ENCODE data around the gene DHX57.

Gene DHX57, protein sequence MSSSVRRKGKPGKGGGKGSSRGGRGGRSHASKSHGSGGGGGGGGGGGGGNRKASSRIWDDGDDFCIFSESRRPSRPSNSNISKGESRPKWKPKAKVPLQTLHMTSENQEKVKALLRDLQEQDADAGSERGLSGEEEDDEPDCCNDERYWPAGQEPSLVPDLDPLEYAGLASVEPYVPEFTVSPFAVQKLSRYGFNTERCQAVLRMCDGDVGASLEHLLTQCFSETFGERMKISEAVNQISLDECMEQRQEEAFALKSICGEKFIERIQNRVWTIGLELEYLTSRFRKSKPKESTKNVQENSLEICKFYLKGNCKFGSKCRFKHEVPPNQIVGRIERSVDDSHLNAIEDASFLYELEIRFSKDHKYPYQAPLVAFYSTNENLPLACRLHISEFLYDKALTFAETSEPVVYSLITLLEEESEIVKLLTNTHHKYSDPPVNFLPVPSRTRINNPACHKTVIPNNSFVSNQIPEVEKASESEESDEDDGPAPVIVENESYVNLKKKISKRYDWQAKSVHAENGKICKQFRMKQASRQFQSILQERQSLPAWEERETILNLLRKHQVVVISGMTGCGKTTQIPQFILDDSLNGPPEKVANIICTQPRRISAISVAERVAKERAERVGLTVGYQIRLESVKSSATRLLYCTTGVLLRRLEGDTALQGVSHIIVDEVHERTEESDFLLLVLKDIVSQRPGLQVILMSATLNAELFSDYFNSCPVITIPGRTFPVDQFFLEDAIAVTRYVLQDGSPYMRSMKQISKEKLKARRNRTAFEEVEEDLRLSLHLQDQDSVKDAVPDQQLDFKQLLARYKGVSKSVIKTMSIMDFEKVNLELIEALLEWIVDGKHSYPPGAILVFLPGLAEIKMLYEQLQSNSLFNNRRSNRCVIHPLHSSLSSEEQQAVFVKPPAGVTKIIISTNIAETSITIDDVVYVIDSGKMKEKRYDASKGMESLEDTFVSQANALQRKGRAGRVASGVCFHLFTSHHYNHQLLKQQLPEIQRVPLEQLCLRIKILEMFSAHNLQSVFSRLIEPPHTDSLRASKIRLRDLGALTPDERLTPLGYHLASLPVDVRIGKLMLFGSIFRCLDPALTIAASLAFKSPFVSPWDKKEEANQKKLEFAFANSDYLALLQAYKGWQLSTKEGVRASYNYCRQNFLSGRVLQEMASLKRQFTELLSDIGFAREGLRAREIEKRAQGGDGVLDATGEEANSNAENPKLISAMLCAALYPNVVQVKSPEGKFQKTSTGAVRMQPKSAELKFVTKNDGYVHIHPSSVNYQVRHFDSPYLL (N-terminal part only)

DNA sequence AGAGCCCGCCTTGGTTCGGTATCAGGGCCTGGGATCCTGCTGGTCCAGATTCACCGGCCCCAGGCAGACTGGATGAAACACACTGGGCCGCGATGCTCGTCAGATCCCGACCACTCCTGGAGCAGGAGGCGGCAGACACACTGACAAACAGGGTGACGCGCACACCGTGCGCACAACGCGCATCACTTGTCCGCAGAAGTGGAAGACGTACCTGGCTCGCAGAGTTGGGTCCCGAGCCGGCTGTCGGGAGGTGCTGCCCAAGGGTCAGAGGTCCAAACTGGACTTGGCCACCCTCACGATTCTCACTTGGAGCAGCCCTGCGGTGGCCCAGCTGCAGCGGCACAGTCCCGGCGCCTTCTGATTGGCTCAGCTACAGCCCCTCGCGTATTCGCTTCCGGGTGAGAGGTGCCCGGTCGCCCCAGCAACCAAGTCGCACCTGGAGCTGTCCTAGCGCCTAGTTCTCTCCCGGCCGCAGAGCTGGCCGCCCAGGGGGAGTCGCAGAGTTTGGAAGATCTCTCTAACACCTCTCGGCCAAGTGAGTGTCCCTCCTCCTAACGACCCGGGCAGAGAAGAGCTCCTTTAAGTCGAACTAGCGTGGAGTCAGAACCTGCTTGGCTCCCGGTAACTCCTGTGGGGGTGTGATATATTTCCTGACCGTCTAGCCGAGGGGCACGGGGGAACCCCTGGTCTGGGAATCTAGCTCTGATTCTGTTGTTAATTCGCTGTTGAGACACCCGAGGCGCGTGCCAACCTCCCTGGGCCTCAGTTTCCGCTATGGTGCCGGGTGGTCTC lies at the start of gene DHX57, which contains the start of gene MORN2:
Gene DHX57 (minus strand): TSS at position 359 of the 792 bp plus-strand sequence. CDS start 7,529 bp downstream, outside the sequence.
Gene MORN2 (plus strand): TSS at position 401 of the 792 bp plus-strand sequence.
- DNase-seq (ENCODE audit: low read depth) = peak; percentile 86

DNA sequence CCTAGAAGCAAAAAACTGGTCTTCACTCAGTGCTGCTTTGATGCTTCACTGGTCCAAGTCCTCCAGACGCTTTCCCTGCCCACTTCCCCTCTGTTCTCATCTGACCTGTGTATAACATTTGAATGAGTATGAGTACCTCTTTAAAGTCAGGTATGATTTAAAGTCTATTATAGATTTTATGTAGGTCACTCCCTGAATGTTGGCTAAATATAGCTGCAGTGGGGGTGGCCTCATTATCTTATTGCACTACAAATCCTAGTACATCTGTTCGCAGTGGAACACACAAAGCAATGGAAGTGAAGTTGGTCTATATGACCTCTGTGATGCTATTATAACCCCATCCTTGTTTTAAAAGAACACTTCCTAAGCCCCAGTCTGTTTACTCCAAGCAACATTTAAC lies 47.2 kb upstream of the DHX57 start:
- no peak for DNase-seq (ENCODE audit: low read depth)

DNA sequence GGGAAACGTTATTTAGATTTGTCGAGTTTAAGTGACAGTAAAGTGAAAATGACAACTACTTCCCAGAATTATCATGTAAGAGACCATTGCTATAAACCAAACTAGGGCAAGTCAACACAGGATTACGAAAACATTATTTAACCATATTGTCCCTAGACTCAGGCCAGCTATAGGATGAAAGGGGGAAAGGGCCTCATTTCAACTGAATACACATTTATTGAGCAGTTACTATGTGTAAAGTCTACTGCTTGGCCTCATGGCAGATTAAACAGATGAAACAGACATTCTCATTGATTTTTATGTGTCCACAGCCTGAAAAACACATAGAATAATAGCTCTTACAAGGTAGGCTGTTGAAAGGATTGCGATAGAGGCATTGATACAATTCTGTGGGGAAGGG lies 46.7 kb upstream of the DHX57 start:
- DNase-seq (ENCODE audit: low read depth) = no peak

DNA sequence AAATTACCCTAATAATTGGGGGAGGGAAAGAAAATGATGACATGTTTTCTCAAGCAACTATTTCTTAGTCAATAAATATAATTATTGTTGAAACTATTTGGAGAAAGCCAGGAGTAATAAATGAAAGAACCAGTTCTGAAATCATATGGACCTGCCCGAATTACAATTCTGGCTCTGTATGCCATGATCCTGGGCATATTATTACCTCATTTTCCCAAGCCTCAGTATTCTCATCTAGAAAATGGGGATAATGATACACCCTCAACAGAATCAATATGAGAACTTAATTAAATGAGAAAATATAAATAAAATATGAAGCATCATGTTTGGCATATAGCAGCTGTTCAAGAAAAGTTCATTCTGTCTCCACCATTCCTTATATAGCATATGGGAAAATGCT lies 36.9 kb upstream of the DHX57 start:
- no peak for DNase-seq (ENCODE audit: low read depth)

DNA sequence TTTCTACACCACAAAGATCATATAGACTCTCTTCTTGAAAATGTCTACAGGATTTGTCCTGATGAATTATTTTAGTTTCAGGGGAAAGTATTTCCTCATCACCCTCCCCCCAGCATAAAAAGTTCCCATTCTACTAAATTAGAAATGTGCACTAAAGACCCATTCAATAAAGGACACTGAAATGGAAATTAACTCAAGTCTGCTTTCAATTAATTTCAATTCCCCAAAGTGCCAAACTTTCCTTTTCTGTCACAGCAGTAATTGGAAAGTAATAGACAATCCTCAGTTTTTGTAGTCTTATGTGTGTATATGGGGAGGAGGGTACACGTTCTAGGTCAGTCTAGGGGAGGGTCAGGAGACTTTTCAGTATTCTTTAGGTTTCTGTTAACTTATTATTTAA lies 35.5 kb upstream of the DHX57 start:
- DNase-seq (ENCODE audit: low read depth) = no peak

DNA sequence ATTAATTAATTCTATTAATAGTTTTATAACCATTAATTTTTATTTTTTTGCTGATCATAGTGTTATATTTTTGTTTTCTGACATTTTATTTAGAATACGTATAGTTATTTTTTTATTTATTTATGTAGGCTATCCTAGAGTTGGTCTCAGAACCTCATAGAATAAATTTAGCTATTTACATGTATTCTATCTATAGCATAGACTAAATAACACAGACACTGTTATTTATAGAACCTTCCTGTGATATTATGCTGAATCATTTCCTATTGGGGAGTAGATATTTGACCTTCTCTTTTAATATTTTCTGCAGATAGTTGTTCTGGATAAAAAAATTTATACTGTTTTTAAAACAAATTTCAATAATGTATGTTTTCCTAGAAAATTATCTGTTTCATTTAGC lies 34.1 kb upstream of the DHX57 start:
- no peak for DNase-seq (ENCODE audit: low read depth)

DNA sequence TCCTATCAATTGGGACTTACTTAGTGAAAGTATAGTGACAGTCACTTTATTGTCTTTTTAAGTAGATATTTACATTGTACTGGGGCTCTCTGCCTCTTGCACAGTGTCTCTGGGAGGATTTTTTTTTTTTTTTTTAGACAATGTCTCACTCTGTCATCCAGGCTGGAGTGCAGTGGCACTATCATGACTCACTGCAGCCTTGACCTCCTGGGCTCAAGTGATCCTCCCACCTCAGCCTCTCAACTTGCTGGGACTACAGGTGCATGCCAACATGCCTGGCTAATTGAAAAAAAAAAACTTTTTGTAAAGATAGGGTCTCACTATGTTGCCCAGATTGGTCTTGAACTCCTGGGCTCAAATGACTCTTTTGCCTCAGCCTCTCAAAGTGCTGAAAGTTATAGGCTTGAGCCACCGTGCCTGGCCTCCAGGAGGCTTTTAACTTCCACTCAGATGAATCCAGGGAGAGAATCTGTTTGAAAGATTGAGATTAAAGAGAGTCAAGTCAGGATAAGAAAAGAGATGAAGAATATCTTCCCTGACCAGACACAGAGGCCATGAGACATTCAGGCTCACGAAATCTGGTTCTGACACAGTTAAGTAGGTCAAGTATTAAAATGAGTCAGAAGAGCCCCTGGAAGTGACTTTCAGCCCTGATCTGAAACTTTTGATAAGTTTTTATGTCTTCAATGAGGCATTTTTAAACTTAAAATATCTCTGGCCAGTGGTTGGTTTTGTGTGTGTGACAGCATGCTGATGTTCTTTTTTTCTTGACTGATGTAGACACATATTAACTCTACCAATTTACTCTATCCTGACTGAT lies 32.2 kb upstream of the DHX57 start:
- peak; percentile 5 for DNase-seq (ENCODE audit: low read depth)

DNA sequence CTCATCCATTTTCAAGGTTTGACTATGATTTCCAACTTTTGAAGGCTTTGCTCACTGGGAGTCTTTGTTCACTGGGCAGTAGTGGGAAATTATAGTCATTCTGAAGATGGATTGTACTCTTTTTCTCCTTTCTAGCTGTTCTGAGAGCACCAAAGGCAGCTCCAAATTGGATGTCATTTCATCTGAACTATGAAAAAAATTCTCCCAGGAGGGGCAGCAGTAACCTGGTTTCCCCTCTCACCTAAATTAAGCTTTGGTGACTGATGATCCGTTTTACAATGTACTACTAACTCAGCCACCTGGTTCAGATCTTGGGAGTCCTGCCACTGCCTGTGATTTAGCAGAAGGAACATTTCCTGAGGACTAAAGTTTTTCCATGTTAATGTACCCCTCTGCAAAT lies 31.5 kb upstream of the DHX57 start:
- no peak for DNase-seq (ENCODE audit: low read depth)

DNA sequence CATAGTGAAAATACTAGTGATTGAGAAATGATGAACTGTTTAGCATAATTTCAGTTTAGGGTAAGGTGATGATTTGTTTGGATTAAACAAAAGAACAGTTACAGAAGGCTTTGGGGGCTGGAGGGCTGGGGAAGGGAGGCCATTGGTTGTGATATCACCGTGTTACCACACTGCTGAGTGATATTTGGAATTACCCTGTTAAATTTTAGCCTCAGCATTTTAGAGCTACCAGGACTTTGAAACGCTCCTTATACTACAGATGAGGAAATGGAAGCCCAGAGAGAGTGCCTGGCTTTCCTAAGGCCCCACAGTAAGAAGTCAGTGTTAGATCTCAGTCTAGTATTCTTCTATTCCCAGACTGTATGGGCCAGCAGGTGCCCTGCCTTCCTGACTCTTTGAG lies 29.5 kb upstream of the DHX57 start:
- no peak for DNase-seq (ENCODE audit: low read depth)

DNA sequence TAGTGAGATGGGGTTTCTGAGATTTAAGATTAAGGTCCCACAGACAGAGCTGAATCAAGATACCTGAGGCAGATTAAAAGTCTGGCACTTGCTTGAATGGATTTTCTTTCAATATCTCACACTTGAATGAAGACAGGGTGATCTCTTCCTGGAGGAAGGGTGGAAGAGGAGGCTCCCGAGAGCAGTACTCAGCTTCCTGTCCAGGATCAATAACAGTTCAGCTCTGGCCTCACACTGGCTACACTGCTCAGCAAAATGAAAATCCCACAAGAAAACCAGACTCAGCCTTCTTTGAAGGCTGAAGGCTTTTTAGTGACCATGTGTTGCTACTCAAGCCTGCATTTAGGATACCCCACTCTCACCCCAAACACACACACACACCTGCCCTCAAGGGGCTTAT lies 25.0 kb upstream of the DHX57 start:
- DNase-seq (ENCODE audit: low read depth) = no peak

DNA sequence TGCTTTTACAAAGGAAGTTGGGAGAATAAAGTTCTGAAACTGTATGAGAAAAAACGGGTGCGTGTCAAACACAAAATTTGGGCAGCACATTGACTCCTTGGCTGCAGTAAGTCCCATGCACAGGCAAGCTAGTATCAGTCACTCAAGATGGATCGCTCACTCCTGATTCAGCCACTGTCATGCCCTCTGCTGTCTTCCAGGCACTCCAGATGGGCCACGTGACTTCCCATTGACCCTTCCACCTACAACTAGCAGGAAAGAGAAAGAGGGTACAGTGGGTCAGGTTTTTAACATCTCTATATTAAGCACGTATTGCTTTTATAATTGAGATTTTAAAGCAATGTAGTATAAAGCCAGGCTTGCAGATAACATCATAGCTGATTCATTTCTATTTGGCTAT lies 22.5 kb upstream of the DHX57 start:
- no peak for DNase-seq (ENCODE audit: low read depth)

DNA sequence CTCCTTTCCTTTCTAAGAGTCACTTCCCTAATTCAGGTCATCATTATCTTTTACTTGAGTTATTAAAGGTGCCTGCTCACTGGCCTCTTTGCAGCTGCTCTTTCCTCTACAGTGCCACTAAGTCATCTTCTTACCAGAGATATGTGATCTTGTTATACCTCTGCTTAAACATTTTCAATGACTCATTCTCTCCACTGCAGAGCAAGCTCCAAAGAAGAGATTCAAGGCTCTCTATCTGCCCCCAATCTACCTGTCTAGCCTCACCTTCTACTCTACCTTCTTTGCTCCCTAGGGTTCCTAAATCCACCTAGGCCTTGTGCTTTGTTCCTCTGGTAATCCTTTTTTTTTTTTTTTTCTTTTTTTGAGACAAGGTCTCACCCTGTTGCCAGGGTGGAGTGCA lies 17.1 kb upstream of the DHX57 start:
- no peak for DNase-seq (ENCODE audit: low read depth)

DNA sequence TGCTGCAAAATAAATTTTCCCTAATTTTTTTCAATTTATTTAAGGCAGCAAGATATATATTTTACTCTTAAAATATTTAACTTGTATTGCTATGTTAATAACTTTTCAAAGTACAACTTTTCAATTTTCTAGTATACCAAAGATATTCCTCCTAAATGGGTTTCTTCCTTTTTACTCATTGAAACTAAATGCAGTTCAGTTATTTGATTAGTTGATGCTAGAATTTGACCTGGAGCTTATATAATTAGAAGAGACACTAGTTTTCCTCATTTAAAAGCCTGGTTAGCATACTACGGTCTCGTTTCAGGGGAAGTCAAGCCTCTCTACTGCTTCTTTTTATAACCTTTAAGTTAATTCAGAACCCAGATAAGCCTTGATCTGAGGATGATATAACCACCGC lies 13.8 kb upstream of the DHX57 start, which contains the start of gene ARHGEF33:
Gene ARHGEF33 (plus strand): TSS at position 301 of the 400 bp plus-strand sequence. CDS start 29,573 bp downstream, outside the sequence.
- no peak for DNase-seq (ENCODE audit: low read depth)

DNA sequence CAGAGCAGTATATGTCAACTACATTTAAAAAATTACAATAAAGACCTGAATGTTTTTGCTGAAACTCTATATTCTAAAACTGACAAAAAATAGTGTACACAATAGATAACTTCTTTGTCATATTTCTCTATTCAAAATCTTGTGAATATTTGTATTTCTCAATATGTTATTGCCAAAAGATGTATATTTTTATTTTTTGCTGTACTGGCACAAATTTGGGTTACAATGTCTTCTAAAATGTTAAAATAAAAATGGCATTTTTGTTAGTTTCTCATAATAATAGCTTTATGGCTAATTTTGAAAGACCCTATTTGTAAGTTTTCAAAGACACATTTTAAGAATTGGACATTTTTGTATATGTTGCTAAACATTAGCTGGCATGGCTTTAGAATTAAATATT lies 13.3 kb upstream of the DHX57 start:
- DNase-seq (ENCODE audit: low read depth) = no peak

DNA sequence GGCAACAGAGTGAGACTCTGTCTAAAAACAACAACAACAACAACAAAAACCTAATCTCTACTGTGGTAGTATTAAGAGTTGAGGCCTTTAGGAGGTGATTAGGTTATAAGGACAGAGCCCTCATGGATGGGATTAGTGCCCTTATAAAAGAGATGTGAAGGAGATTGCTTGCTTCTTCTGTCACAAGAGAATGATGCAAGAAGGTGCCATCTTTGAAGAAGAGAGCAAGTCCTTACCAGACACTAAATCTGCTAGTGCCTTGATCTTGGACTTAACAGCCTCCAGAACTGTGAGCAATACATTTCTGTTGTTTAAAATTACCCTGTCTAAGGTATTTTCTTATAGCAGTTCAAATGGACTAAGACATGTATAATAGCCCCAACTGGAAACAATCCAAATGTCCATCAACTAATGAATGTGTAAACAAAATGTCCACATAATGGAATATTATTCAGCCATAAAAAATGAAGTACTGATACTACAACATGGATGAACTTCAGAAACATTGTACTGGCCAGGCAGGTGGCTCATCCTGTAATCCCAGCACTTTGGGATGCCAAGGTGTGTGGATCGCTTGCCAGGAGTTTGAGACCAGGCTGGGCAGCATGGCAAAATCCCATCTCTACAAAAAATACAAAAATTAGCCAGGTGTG lies 12.3 kb upstream of the DHX57 start:
- DNase-seq (ENCODE audit: low read depth) = no peak

DNA sequence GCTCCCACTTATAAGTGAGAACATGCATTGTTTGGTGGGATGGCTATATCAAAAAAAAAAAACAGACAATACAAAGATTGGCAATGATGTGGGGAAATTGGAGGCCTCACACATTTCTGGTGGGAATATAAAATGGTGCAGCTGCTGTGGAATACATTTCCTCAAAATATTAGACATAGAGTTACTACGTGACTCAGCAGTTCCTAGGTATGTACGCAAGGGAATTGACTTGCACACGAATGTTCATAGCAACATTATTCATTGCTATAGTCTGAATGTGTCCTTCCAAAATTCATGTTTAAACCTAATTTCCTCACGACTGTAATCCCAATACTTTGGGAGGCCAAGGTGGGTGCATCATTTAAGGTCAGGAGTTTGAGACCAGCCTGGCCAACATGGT lies 11.6 kb upstream of the DHX57 start:
- DNase-seq (ENCODE audit: low read depth) = no peak

DNA sequence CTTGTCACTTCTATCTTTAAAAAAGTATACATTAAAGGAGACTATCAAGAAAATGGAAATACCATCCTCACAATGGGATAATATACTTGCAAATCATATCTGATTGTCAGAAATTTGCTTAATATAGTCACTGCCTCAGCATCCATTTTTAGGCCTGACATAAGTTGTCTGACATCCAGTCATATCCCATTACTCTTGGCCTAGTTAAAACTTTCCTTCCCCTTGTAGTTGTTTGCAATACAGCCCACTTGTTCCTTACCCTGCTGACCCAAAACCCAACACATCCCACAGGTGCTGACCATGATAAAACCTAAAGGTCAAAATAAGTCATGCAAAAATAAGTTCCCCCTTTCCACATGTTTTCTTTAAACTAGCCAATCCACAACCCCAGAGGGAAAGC lies 10.3 kb upstream of the DHX57 start:
- DNase-seq (ENCODE audit: low read depth) = no peak

DNA sequence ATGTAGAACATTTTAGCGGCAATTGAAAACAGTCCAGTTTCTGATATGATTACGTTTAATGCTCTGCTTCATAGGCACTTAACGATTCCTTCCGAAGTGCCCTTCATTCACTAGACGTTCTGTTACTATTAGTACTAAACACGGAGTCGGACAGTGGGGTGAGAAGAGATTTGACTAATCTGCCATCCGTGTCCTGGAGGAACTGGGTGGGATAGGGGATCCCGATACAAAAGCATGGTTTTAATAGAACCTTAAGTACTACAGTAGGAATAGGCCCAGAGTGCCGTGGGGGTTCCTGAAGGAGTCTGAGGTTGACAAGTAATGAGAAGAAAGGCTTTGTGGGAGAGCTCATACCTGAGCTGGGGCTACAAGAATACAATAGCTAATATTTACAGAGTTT lies 673 bp upstream of the DHX57 start:
- peak; percentile 3 for DNase-seq (ENCODE audit: low read depth)

DNA sequence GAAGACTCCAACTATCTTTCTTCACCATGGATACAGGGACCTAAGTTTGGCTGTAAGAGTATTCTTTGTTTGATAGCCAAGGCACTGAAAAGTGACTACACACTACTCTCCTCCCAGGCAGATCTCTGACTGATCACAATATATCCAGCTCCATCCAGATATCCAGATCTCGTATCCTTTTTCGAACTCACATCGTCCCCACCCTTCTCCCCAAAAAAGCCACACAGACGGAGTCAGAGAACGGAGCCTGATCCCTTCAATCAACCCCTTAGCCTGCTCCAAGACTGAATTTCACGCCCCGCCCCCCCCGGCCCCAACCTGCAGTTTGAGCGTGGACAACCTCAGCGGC lies 533 bp downstream of the DHX57 start:
- DNase-seq (ENCODE audit: low read depth) = no peak

DNA sequence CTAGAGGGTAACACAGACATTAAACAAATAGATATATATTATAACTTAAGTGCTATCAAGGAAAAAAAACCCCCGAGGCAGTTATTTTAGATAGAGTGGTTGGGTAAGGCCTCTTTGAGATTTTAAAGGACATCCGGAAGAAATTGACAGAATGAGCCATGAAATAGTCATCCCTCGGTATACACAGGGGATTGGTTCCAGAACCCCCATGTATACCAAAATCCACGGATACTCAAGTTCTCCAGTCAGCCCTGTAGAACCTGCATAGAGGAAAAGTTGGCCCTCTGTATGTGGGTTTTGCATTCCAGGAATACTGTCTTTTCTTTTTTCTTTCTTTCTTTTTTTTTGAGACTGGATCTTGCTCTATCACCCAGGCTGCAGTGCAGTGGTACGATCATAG lies 2.0 kb downstream of the DHX57 start:
- no peak for DNase-seq (ENCODE audit: low read depth)

All from EH (cell line).